T-helper 1 cell treated with Interleukin-12 subunit alpha and Interleukin-12 subunit beta and Interleukin-4 antibody, amounts not matched to agents 30 μg/mL and 1 μg/mL, for 36 hours (primary cell): ENCODE measurements around the gene PHACTR1.

Experiments used
- H3K27ac Mint-ChIP-seq: one replicate; pipeline ENCODE4 v1.8.0; 2021; ENCODE audit warnings: mild to moderate bottlenecking, mixed read lengths
- H3K27me3 Mint-ChIP-seq: one replicate; pipeline ENCODE4 v1.8.0; 2021; ENCODE audit warnings: low read depth, mixed read lengths
- H3K36me3 Mint-ChIP-seq: one replicate; pipeline ENCODE4 v1.8.0; 2021; ENCODE audit warnings: low read depth, mixed read lengths
- H3K4me1 Mint-ChIP-seq: one replicate; pipeline ENCODE4 v1.8.0; 2021; ENCODE audit warnings: low read depth, mixed read lengths
- H3K4me3 Mint-ChIP-seq: one replicate; pipeline ENCODE4 v1.8.0; 2021; ENCODE audit warnings: mild to moderate bottlenecking, moderate library complexity, mixed read lengths
- H3K9me3 Mint-ChIP-seq: one replicate; pipeline ENCODE4 v1.8.0; 2021; ENCODE audit warnings: mixed read lengths

The PHACTR1 gene

DNA sequence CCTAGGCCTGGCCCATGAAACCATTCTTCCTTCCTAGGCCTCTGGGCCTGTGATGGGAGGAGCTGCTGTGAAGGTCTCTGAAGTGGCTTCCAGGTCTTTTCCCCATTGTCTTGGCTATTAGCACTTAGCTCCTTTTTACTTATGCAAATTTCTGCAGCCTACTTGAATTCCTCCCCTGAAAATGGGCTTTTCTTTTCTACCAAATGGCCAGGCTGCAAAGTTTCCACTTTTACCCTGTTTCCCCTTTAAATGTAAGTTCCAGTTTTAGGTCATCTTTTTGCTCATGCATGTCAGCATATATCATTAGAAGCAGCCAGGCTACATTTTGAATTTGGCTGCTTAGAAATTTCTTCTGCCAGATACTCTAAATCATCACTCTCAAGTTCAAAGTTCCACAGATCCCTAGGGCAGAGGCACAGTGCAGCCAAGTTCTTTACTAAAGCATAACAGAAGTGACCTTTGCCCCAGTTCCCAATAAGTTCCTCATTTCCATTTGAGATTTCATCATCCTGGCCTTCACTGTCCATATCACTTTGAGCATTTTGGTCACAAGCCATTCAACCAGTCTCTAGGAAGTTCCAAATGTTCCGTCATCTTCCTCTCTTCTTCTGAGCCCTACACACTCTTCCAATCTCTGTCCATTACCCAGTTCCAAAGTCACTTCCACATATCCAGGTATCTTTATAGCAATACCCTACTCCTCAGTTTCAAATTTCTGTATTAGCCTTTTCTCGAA lies 539.9 kb downstream of the PHACTR1 start:
- Mint-ChIP-seq H3K27me3 (peaks cover 13% of the 10 kb centered on the region), H3K27ac (no peak overlapping the region), H3K36me3 (no peaks in the 10 kb centered on the region), H3K4me3 (no peak overlapping the region), H3K9me3 (no peaks in the 10 kb centered on the region), H3K4me1 (peaks cover 3% of the 10 kb centered on the region)

- no peaks in the 10 kb centered on the region for H3K9me3 Mint-ChIP-seq
- no peak overlapping the region for H3K4me3 Mint-ChIP-seq
- H3K4me1 Mint-ChIP-seq: peaks cover 8% of the 10 kb centered on the region
- peaks cover 11% of the 10 kb centered on the region for H3K27me3 Mint-ChIP-seq
- no peaks in the 10 kb centered on the region for H3K36me3 Mint-ChIP-seq
- H3K27ac Mint-ChIP-seq: no peak overlapping the region
Observed at GRCh38 chr6:13259393-13259792, 542.8 kb downstream of the PHACTR1 start.

- Mint-ChIP-seq H3K4me3 (no peak overlapping the region), H3K27me3 (peaks cover 11% of the 10 kb centered on the region), H3K27ac (no peak overlapping the region), H3K4me1 (peaks cover 8% of the 10 kb centered on the region), H3K36me3 (no peaks in the 10 kb centered on the region), H3K9me3 (no peaks in the 10 kb centered on the region)
Observed at GRCh38 chr6:13260101-13260598, 543.6 kb downstream of the PHACTR1 start.

DNA sequence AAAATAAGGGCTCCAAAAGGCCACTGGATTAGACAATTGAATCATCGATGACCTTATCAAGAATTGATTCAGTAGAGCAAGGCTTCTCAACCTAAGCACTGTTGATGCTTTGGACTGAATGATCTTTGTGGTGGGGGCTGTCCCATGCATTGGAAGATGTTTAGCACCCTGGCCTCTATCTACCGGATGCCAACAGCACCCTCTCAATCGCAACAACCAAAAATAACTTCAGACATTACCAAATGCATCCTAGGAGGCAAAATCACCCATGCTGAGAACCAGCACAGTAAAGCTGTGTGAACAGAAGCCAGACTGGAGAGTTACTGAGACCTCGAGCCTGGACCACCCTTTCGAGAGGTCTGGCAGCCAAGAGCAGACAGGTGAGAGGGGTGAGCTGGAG lies 544.3 kb downstream of the PHACTR1 start:
- no peak overlapping the region for H3K4me3 Mint-ChIP-seq
- H3K9me3 Mint-ChIP-seq: no peaks in the 10 kb centered on the region
- H3K36me3 Mint-ChIP-seq: no peaks in the 10 kb centered on the region
- H3K27me3 Mint-ChIP-seq: peaks cover 11% of the 10 kb centered on the region
- peaks cover 8% of the 10 kb centered on the region for H3K4me1 Mint-ChIP-seq
- no peak overlapping the region for H3K27ac Mint-ChIP-seq

DNA sequence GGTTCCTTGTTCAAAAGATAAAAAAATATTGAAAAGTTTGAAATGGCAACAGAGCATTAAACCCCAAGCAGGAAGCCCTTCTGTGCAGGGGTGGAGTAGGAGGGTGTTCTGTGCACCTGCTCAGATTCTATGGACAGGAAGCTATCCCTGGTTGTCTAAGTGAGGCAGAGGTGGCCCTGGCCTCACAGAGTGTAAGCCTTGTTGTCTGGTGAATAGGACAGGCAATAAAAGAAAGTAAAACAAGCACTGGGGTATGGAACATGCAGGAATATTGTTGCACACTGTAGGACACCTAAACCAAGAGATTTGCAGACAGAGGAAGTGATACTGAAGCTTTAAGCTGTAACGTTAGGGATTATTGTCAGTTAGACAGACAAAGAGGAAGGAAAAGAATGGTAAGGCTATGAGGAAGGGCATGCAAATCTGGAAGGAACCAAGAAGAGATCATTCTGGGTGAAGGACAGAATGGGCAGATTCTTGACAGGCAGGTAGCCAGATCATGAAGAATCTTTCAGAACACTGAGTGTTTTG lies 545.0 kb downstream of the PHACTR1 start:
- Mint-ChIP-seq H3K36me3 (no peaks in the 10 kb centered on the region), H3K27ac (no peak overlapping the region), H3K27me3 (peaks cover 17% of the 10 kb centered on the region), H3K9me3 (peaks cover under 1% of the 10 kb centered on the region), H3K4me1 (peaks cover 8% of the 10 kb centered on the region), H3K4me3 (no peak overlapping the region)

GRCh38 chr6:13262302-13263230 lies 546.0 kb downstream of the PHACTR1 start:
- Mint-ChIP-seq H3K4me3 (no peak overlapping the region), H3K27me3 (peaks cover 20% of the 10 kb centered on the region), H3K4me1 (peaks cover 12% of the 10 kb centered on the region), H3K9me3 (peaks cover 7% of the 10 kb centered on the region), H3K36me3 (peaks cover 8% of the 10 kb centered on the region), H3K27ac (no peak overlapping the region)

DNA sequence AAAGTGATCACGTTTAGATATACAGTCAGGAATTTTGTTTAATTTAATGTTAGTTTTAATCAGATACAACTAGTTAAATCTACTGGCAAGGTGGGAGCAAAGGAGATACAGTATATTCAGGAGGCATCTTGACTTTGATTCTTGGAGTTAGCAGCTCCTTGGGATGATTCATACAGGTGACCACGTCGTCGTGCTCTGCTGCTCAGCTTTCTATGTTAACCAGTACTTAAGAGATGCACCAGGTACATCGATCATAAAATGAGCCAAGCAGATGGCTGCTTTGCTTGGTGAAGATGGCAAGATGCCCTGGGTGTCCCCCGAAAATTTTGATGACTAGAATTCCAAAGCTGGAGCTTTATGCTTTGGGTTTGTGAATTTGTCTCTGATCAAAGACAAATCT lies 547.1 kb downstream of the PHACTR1 start:
- peaks cover 12% of the 10 kb centered on the region for H3K4me1 Mint-ChIP-seq
- no peak overlapping the region for H3K27ac Mint-ChIP-seq
- H3K36me3 Mint-ChIP-seq: peaks cover 8% of the 10 kb centered on the region
- peaks cover 7% of the 10 kb centered on the region for H3K9me3 Mint-ChIP-seq
- peaks cover 18% of the 10 kb centered on the region for H3K27me3 Mint-ChIP-seq
- no peak overlapping the region for H3K4me3 Mint-ChIP-seq

DNA sequence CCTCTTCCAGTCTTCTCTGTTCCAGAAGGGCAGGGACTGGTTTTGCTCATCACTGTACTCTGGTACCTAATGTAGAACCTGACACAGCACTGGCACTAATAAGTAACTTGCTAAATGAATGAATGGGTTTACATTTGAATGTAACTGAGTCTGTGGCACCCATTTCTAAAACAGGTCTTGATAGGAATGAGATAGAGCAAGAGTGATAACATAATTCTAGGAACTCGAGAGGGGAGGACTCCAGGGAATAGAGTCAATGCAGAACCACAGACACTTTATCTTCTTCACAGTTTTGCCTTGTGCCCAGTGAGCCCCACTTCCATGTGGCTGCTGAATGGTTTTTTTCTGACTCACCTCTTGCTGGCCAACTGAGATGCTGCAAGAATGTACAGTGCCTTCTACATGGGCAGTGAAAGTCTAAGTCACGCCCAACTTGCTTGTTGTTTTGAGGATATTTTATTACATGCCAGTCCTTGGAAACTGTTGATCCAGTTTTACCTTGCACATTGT lies 550.6 kb downstream of the PHACTR1 start:
- Mint-ChIP-seq H3K4me1 (peaks cover 6% of the 10 kb centered on the region), H3K4me3 (no peak overlapping the region), H3K27ac (no peak overlapping the region), H3K27me3 (peaks cover 27% of the 10 kb centered on the region), H3K36me3 (peaks cover 9% of the 10 kb centered on the region), H3K9me3 (peaks cover 7% of the 10 kb centered on the region)

GRCh38 chr6:13268913-13269518 lies 552.4 kb downstream of the PHACTR1 start:
- H3K27ac Mint-ChIP-seq: no peak overlapping the region
- peaks cover 7% of the 10 kb centered on the region for H3K9me3 Mint-ChIP-seq
- H3K4me3 Mint-ChIP-seq: no peak overlapping the region
- H3K27me3 Mint-ChIP-seq: peaks cover 30% of the 10 kb centered on the region
- H3K36me3 Mint-ChIP-seq: peaks cover 9% of the 10 kb centered on the region
- peaks cover 16% of the 10 kb centered on the region for H3K4me1 Mint-ChIP-seq

DNA sequence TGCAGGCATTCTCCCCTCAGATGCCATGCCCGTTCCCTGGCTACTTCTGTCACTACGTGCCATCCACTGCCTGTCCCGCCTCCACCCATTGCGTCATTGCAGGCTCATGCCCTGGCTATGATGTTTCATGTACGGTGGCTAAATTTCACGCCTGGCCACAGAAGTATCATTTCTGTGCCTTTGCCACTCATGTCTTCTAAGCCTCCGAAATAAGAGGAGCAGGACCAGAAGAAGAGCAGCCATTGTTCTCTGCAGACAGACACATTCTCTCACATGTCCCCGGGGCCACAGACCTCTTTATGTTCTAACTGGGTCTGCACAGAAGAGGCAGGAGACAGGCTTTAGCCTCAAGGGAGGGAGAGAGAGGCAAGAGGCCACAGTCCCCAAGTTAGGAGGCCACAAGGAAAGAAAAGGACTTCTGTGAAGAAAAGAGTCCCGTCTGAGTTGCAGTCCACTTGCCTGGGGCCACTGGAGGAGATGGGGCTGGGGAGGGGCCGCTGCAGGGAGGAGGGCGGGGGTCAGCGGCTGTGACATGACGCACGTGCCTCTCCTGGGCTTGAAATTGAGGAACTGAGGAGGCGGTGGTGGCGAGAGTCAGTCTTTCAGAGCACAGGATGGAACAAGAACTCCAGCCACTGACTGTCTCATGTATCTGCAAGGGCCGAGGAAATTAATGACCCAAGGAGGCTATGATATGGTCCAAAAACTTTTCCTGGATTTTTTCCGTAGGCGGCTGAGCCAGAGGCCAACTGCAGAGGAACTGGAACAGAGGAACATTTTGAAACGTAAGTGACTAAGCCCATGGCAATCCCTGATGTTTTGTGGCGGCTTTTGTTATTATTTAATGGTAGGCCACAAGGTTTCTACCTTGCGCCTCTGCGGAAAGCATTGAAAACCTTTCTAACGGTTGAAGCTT lies 555.8 kb downstream of the PHACTR1 start:
- Mint-ChIP-seq H3K36me3 (peaks cover 4% of the 10 kb centered on the region), H3K27me3 (peaks cover 19% of the 10 kb centered on the region), H3K4me1 (peaks cover 22% of the 10 kb centered on the region), H3K4me3 (no peak overlapping the region), H3K27ac (no peak overlapping the region), H3K9me3 (no peaks in the 10 kb centered on the region)

- Mint-ChIP-seq H3K4me3 (peak overlapping the region; percentile 43), H3K4me1 (peaks cover 25% of the 10 kb centered on the region)
Observed at GRCh38 chr6:13273202-13273930, 556.8 kb downstream of the PHACTR1 start.

DNA sequence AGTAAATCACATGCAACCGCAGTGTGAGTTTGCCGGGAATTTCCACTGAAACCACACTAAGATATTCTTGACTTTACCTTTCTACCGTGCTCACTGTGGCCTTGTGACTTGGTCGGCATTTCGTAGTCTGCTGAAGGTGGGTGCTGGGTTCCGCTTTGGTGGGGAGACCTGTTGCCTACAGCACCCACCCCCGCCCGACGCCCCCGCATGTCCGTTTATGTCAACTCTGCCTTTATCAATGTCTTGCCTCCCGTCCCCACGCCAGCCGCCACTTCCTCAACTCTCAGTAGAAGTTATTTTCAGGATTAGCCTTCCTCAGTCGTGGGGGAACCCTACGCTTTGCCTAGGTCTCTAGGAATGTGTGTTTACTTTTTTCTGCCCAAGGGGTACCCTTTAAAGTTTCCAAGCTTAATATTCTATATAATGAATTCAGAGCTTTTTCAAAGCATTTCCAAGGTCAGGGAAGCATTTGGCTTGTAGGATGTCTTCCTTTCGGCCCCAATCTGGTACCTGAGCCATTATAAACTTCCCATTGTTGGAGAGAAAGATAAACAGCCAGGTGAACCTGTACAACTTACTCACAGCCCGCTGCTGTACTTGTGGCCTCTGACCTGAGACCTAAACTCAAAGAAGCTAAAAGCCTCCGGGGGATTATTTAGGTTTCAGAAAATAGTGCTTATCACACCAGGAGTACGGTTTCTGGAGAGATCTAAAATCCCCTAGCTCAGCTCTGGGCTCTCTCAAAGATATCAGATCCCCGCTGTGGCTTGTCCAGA lies 557.6 kb downstream of the PHACTR1 start:
- peak overlapping the region; percentile 52 for H3K27ac Mint-ChIP-seq
- peaks cover 2% of the 10 kb centered on the region for H3K36me3 Mint-ChIP-seq
- peaks cover 19% of the 10 kb centered on the region for H3K27me3 Mint-ChIP-seq
- peaks cover 25% of the 10 kb centered on the region for H3K4me1 Mint-ChIP-seq
- peak overlapping the region; percentile 43 for H3K4me3 Mint-ChIP-seq
- H3K9me3 Mint-ChIP-seq: no peaks in the 10 kb centered on the region

More at GRCh38 chr6:13273202-13273930, 556.8 kb downstream of the PHACTR1 start:
- Mint-ChIP-seq H3K27me3 (peaks cover 19% of the 10 kb centered on the region), H3K9me3 (no peaks in the 10 kb centered on the region), H3K27ac (no peak overlapping the region), H3K36me3 (peaks cover 2% of the 10 kb centered on the region)
